Transverse colon (tissue), 4 donors: Measurements from ENCODE around the gene BICDL2.

Experiments used
- CTCF ChIP-seq, 5 experiments: fragments of 200-600 bp in 3 of 5; fragments of 450-650 bp in 2 of 5; sonication (generic) in 3 of 5; IDR thresholded peaks; 1 replicate in 2 of 5; 2 replicates in 3 of 5; pipeline ENCODE4 v1.5.1; 2016 to 2017; ENCODE audit warnings: antibody characterized with exemption in 5 of 5, inconsistent platforms in 3 of 5, mild to moderate bottlenecking in 2 of 5, moderate library complexity in 1 of 5
- EP300 ChIP-seq: sonication (generic); formaldehyde crosslinking; IDR thresholded peaks from one replicate; pipeline ENCODE4 v1.6.1; 2017; ENCODE audit warnings: antibody characterized with exemption, low read depth
- POLR2AphosphoS5 ChIP-seq, 3 donors: sonication (generic); formaldehyde crosslinking; IDR thresholded peaks; one replicate each; pipeline ENCODE4 v1.6.1; 2016; ENCODE audit warnings: antibody characterized with exemption in 3 of 3

DNA sequence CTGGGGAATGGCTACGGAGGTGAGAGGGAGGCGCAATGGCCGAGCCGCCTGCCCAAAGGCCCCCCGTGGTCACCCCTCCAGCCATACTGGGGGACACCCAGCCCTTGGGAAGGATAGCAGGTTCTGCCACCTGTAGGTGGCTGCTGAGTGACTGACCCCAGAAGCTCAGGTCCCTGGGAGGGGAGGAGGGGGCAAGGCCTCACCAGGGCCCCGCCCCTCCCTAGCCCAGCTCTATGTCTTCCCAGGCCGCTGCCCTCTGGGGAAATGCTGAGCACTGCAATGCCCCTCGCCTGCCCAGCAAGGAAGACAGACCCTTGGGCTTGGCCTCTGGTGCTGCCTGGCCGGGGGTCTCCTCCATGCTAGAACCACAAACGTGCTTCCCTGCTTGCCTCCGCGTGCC lies 35.4 kb downstream of the BICDL2 start:
- TF ChIP-seq CTCF (IDR thresholded peaks at IDR 0.05) (no peak), POLR2AphosphoS5 (IDR thresholded peaks at IDR 0.05) (no peak), EP300 (no peak)
